Coronary artery (tissue), 2 donors: Measurements from ENCODE around the gene SLC25A17.
"Not testable (repeated sequence)": the region's sequence is repeated elsewhere in the genome, so short reads cannot be mapped to it uniquely, and the experiment has no call there.

Experiments
- DNase-seq: peaks from one replicate; pipeline ENCODE4 v3.0.0-alpha.2; 2017; ENCODE audit warnings: low spot score
- H3K27ac ChIP-seq, 2 donors: fragments of 200-600 bp; sonication (generic); one replicate each; pipeline ENCODE4 v1.5.1; 2016 to 2019
- H3K4me3 ChIP-seq: fragments of 200-600 bp; sonication (generic); 2 replicates; pipeline ENCODE4 v1.5.1; 2016; ENCODE audit warnings: mild to moderate bottlenecking, moderate library complexity
- TF ChIP-seq, protein P1 (sequence below): fragments of 200-600 bp; sonication (generic); IDR thresholded peaks from one replicate; pipeline ENCODE4 v1.5.1; 2019; ENCODE audit warnings: antibody characterized with exemption

The SLC25A17 gene

DNA sequence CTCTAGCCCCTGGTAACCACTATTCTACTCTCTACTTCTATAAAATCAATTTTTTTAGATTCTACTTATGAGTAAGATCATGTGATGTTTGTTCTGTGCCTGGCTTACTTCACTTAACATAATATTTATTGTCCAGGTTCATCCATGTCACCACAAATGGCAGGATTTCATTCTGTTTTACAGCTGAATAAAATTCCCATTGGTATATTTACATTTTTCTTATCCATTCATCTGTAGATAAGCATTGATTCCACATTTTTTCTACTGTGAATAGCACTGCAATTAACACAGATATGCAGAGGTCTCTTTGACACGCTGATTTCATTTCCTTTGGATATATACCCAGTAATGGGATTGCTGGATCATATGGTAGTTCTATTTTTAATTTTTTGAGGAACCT, 15.8 kb downstream of the SLC25A17 start:
- TF ChIP-seq, protein P1, sequence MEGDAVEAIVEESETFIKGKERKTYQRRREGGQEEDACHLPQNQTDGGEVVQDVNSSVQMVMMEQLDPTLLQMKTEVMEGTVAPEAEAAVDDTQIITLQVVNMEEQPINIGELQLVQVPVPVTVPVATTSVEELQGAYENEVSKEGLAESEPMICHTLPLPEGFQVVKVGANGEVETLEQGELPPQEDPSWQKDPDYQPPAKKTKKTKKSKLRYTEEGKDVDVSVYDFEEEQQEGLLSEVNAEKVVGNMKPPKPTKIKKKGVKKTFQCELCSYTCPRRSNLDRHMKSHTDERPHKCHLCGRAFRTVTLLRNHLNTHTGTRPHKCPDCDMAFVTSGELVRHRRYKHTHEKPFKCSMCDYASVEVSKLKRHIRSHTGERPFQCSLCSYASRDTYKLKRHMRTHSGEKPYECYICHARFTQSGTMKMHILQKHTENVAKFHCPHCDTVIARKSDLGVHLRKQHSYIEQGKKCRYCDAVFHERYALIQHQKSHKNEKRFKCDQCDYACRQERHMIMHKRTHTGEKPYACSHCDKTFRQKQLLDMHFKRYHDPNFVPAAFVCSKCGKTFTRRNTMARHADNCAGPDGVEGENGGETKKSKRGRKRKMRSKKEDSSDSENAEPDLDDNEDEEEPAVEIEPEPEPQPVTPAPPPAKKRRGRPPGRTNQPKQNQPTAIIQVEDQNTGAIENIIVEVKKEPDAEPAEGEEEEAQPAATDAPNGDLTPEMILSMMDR, result no peak
- DNase-seq, result no peak
- Histone ChIP-seq H3K4me3 (no peak overlapping the region), H3K27ac (no peak overlapping the region)

DNA sequence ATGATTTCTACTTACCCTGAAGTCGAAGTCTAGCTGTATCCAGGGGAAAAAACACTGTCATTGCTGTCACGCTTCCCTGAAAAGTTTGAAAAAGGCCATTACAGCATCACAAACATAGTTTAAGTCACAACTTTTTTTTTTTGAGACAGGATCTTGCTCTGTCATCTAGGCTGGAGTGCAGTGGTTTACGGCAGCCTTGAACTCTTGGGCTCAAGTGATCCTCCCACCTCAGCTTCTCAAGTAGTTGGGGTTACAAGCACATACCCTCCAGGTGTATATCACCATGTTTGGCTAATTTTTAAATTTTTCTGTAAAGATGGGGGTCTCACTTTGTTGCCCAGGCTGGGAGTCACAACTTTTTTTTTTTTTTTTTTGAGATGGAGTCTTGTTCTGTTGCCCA, 20.1 kb downstream of the SLC25A17 start:
- no peak overlapping the region for H3K27ac ChIP-seq
- no peak for DNase-seq
- H3K4me3 ChIP-seq, result no peak overlapping the region
- TF ChIP-seq, protein P1, result no peak

DNA sequence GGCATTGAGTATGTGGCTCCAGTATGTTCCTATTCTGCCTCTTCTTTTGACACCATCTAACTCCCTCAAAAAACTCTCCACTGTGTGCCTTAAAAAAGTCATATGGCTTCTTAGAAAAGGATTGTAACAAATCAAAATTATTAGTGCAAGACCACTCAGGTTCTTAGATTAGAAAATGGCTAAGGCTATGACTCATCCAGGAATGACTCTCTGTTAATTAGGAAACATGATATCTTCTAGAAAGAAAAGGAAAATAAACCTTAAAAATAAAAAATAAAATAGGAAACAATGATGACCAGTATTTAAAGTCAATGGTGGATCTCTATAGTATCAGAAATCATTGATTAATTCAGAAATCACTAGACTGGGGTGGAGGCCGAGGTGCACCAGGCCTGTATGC, 21.7 kb downstream of the SLC25A17 start:
- TF ChIP-seq, protein P1, result no peak
- H3K27ac ChIP-seq, result no peak overlapping the region
- H3K4me3 ChIP-seq, result no peak overlapping the region
- DNase-seq, result no peak

DNA sequence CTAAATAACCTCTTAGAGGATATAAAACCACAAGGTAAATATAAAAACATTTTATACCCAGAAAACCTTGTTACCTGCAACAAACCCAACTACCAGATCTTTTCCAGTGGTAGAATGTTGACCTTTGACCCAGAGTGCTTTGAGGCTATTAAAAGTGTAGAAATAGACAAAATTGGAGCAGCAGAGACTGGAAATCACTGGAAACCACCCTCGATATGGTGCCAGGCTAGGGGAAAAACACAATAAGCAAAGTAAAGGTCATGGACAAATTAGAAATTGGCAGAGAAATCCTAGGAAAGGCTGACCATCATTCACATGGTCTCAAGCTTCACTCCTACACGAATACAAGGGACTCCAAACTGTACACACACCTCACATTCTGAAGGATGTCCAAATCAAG, 26.7 kb downstream of the SLC25A17 start:
- no peak overlapping the region for H3K4me3 ChIP-seq
- no peak for DNase-seq
- H3K27ac ChIP-seq, result no peak overlapping the region
- TF ChIP-seq, protein P1, result no peak

DNA sequence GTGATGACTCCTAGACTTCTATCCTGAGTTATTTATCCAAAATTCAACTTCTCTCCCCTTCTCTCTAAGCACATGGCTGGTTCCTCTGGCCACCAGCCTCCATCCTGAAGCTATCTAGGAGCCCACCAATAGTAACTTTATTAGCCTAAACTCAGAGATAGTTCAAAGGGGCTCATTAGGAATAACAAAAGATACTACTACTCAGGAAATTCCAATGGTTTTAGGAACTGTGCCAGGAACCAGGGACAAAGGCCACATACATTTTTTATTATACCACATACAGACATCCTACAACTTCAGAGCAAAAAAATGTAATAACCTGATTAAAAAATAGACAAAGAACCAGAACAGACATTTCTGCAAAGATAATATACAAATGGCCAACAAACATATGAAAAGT, 27.9 kb downstream of the SLC25A17 start:
- H3K4me3 ChIP-seq, result no peak overlapping the region

DNA sequence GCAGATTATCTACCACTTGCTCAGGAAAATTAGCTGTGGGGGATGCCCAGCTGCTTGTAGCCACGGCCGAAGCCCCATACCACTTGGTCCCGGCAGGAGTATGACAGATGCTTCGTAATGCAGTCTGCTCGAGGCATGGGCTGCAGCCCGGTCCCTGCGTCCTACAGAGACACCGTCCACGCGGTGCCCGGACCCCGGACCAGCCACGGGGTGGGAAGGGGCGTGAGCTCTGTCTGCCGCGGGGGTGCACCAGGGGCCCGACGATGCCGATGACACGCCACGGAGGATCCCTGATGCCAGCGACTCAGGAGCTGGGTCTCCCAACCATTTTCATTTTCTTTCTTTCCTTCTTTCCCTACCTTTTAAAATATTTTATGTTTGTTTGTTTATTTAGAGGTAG, 30.0 kb downstream of the SLC25A17 start:
- no peak overlapping the region for H3K27ac ChIP-seq
- no peak for DNase-seq
- TF ChIP-seq, protein P1, result no peak
- no peak overlapping the region for H3K4me3 ChIP-seq

More for the DNA sequence above, 27.9 kb downstream of the SLC25A17 start:
- TF ChIP-seq, protein P1, result no peak
- H3K27ac ChIP-seq, result no peak overlapping the region
- DNase-seq, result no peak

DNA sequence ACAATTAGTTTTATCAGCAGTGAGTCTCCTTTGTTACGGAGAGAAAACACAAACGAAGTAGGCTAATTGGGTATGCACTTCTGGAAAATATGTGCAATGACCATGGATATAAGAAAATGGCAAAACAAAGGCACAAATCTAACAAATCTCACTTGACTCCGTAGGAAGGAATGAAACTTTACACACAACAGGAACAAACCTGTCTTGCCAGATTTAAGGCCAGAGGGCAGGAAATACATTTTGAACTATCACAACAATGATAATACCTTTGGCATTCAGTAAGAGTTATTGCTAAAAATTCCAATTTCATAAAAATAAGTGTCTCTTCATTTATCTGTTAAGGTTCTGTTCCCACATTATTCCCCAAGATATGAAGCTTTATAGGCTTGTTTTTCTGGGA, 36.6 kb downstream of the SLC25A17 start:
- no peak for DNase-seq
- TF ChIP-seq, protein P1, result no peak
- Histone ChIP-seq H3K27ac (no peak overlapping the region), H3K4me3 (no peak overlapping the region)

DNA sequence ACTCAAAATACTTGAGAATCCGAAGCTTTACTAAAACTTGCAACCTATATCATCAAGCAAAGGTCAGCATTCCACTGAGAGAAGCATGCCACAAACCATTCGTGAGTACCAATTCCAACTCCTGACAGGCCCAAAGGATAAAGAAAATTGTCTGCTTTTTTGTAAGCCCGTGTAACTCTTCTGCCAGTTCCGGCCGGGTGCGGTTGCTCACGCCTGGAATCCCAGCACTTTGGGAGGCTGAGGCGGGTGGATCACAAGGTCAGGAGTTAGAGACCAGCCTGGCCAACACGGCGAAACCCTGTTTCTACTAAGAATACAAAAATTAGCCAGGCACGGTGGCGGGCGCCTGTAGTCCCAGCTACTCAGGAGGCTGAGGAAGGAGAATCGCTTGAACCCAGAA, 37.4 kb downstream of the SLC25A17 start:
- not testable (repeated sequence) for DNase-seq, H3K27ac ChIP-seq, H3K4me3 ChIP-seq
